GM19468 (cell line): Measurements from ENCODE around the gene ARHGAP22.

Source experiments
- ATAC-seq: cut with Tn5 transposase; IDR thresholded peaks from one replicate; pipeline ENCODE4 v1.9.1; 2021; ENCODE audit warnings: mild to moderate bottlenecking, moderate library complexity, moderate number of reproducible peaks; ENCODE audit not compliant: unreplicated experiment; ENCODE audit errors: extremely low read depth

Gene ARHGAP22

DNA sequence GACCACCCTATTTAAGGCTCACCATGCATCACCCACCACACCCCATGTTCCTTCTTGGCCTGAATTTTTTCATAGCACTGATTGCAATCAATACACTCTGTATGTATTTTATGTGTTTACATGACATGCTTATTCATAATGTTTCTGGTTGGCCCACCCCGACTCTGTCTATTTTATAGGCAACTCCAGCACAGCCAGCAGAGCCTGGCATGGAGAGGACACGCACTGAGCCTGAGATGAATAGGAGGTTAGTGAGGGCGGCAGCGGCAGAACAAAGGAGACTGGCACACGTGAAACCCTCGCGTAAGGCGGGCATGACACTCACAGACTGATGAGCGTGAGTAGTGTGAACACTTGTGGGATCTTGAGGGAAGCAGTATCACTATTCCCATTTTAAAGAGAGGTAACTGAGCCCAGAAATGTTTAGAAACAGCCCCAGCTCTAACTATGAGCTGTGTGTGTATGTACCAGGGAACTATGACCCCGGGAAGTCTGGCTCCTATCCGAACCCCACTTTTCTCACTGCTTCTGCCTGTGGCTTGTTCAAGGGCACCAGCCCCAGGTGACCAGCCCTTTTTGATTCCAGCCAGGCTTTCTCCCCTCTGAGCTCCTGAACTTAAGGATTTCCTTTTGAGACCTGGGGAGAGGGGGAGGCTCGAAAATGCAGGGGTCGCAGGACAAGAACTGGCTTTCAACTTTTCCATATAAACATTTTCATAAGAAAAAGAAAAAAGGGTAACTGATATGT is 113.3 kb downstream of the ARHGAP22 start:
- no peak for ATAC-seq

DNA sequence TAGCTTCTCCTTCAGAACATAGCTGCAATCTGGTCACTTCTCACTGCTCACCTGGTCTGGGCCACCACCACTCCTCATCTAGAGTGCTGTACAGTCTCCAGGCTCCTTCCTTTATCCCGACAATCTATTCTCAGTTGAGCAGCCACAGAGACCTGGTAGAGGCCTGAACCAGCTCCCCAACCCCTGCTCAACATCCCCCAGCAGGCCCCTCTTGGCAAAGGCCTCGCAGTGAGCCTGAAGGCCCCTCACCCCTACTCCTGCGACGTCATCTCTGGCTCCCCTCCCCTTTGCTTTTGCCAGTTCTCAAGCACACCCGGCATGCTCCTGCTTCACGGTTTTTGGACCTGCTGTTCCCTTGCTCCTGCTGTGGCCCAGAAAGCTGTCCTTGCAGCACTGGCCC is 113.9 kb downstream of the ARHGAP22 start:
- ATAC-seq = no peak

- ATAC-seq = no peak
Measured at GRCh38 chr10:48490571-48490940, 114.3 kb downstream of the ARHGAP22 start.

- no peak for ATAC-seq
Measured at GRCh38 chr10:48489099-48489498, 115.8 kb downstream of the ARHGAP22 start.

DNA sequence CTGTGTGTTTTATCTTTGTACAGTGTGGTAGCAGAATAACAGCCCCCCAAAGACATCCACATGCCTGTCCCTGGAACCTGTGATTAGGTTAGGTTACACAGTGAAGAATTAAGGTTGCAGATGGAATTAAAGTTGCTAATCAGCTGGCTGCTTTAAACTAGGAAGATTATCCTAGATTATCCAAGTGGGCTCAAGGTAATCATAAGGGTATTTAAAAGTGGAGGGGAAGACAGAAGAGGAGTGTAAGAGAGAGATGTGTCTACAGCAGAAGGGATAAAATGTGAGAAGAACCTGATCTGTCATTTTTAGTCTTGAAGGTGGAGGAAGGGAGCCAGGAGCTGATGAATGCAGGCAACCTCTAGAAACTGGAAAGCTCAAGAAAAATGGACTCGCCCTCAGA is 117.6 kb downstream of the ARHGAP22 start:
- ATAC-seq = no peak

GRCh38 chr10:48485711-48486110 is 119.2 kb downstream of the ARHGAP22 start:
- ATAC-seq = no peak

GRCh38 chr10:48484911-48485310 is 120.0 kb downstream of the ARHGAP22 start:
- ATAC-seq = no peak

DNA sequence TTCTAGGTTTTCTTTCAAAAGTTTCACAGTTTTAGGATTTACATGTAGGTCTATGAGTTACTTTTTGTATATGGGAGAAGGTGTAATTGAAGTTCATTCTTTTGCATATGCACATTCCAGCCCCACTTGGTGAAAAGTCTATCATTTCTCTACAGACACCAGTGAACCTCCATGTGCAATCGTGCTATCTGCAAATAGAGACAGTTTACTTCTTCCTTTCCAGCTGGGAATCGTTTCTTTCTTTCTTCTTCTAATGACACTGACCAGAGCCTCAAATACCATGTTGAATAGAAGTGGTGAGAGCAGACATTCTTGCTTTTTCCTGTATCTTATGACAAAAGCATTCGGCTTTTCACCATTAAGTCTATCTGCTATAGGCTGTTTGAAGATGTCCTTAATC is 122.7 kb downstream of the ARHGAP22 start:
- ATAC-seq = no peak

DNA sequence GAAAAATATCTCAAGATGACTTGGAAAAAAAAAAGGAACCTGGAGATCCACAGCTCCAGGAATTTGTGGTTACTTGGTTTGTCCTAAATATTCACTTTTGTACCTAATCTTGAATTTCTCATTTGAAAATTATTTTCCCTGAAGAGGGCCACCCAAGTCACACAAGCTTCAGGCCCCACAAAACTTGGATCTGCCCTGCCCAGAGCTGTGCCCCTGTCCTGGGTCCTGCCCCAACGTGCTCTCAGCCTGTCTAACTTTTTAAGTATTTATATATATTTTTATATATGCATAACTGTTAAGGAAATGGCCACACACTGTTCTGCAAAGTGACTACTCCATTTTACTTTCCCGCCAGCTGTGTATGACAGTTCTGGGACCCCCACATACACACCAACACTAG is 123.5 kb downstream of the ARHGAP22 start:
- no peak for ATAC-seq

DNA sequence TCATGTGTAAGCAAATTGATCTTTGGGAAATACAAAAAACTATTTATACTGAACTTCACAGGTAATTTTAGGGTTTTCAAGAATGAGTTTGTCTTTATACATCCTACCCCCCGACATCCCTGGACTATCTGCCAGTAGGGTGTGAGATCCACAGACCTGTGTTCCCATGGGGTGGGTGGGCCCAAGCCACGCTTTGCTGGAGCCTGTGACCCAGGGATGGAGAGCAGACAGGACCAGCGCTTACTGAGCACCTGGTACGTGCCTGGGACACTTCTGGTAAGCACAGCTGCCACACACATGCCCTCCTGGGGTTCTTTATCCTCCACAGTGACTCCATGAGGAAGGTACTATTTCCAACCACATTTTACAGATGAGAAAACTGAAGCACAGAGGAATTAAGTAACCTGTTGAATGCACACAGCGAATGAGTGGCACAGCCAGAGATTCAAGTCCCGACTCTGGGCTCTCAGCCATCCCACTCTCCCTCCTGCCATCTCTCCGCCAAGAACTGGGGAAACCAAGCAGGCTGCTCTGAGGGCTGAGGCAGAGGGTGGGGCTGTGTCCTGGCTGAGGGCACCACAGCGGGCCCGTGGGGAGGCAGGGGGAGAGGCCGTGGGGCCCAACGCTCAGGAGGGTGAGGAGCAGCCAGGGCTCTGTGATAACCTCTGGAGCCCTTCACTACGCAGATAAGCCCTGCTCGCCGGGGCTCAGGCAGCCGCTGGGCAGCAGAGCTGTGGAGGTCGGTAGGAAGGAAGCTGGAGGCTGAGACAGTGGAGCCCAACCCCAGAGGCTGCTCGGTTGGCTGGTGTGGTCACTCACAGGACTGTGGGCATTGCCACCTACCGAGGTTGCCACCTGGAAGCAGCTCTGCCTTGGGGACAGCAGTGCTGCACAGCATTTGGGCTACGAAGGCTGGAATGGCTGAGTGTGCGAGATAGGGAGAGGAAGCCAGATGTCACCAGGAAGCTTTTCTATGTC is 124.2 kb downstream of the ARHGAP22 start:
- no peak for ATAC-seq

- no peak for ATAC-seq
Measured at GRCh38 chr10:48478980-48479811, 125.7 kb downstream of the ARHGAP22 start.

DNA sequence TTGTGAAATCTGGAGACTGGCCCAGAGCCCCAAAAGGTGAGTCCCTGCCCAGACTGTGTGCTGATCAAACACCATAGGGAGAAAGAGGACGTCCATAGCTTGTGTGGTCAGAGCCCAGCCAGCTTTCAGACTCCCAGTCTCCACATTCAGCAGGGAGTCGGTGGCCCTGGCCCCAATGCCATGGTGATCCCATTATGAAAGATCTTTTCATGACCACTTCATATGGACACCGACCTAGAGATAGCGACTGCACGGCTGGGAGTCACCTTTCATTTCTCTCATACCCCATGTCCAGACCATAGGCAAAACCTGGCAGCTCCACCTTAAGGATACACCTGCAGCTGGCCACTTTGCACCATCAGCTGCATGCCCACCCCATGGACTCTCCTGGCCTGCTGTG is 126.4 kb downstream of the ARHGAP22 start:
- ATAC-seq = no peak

- ATAC-seq = no peak
Measured at GRCh38 chr10:48477616-48478015, 127.3 kb downstream of the ARHGAP22 start.

GRCh38 chr10:48477141-48477540 is 127.7 kb downstream of the ARHGAP22 start:
- no peak for ATAC-seq

DNA sequence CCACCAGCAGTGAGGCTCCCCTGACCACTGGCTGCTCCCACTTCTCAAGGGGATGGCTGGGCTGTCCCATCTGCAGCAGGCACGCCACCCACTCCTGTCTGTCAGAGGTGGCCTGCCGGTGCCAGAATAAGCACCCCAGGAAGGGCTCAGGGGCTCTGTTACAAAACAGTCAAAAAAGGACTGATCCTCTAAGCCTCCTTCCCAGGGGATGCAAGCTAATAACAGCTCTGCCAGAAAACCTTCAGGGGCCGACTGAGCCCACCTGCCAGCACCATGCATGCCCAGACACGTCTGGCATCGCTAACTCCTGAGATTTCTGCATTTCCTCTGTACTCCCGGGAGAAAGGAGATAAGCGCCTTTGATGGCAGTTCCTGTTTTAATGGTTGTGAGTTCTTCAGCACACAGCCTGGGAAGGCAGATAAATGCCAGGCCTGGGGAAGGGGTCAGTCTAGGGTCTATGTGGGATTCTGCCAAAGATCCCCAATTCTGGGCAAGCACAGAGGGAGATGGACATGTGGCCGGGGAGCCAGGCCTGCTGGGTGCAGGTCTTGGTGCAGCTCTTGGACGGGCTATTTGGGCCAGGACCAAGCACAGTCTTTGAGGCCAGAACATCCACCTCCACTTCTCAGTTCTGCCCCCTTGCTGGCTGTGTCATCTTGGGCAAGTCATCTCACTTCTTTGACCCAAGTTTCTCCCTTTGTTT is 128.4 kb downstream of the ARHGAP22 start:
- no peak for ATAC-seq

GRCh38 chr10:48475943-48476278 is 129.0 kb downstream of the ARHGAP22 start:
- ATAC-seq = no peak

DNA sequence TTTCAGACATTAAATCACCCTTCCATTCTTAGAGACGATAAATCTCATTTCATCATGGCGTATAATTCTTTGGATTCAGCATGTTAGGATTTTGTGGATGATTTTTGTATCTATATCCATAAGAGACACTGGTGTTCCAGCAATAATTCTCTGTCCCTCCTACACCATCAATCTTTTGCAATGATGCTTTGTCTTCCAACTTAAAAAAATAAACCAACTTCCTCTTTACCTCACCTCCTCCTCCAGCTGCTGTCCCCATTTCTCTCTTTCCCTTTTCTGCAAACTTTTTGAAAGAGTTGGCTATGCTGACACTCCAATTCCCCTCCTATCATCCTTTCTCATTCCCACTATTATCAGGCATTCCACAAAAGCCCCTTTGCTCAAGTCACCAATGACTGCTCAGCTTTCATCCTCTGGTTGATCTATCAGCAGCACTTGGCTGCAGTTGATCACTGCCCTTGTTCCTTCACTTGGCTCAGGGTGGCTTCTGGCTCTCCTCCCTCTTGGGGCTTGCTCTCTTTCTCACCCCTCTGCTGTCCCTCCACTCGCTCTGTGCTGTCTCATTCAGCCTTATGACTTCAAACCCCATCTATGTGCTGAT is 130.0 kb downstream of the ARHGAP22 start:
- ATAC-seq = no peak

- ATAC-seq = no peak
Measured at GRCh38 chr10:48473704-48474103, 131.2 kb downstream of the ARHGAP22 start.

GRCh38 chr10:48472501-48473069 is 132.3 kb downstream of the ARHGAP22 start:
- no peak for ATAC-seq
